HEK293 (cell line): ENCODE results near the gene ECSIT.

Source experiments
- CTCF ChIA-PET: fragments of 350-600 bp; formaldehyde crosslinking; extraction: SDS; loops from one replicate; lab custom pipeline; 2021; ENCODE audit warnings: antibody characterized with exemption; lab: Yijun Ruan, JAX
- POLR2A ChIA-PET: fragments of 300-600 bp; formaldehyde crosslinking; extraction: SDS; loops from one replicate; lab custom pipeline; 2020; ENCODE audit warnings: antibody characterized with exemption, inconsistent platforms; lab: Yijun Ruan, JAX
- H3K27ac ChIP-seq: fragments of 200-500 bp; sonication (Bioruptor generic); 2 replicates; pipeline ENCODE4 v1.5.1; 2014; ENCODE audit warnings: low read depth, low read length, control low read depth, inconsistent platforms; ENCODE audit errors: extremely low read depth
- H3K36me3 ChIP-seq, 2 experiments: fragments of 200-500 bp in 1 of 2; sonication (Bioruptor generic) in 1 of 2; 1 replicate in 1 of 2; 2 replicates in 1 of 2; pipeline ENCODE4 v1.5.1; 2014 to 2017; ENCODE audit warnings: inconsistent platforms in 2 of 2, low read length in 2 of 2; ENCODE audit not compliant: control insufficient read depth in 2 of 2, insufficient read depth in 1 of 2
- H3K4me1 ChIP-seq: fragments of 200-500 bp; sonication (Bioruptor generic); 2 replicates; pipeline ENCODE4 v1.5.1; 2014; ENCODE audit warnings: mild to moderate bottlenecking, low read length, inconsistent platforms; ENCODE audit not compliant: control insufficient read depth, insufficient read depth
- H3K4me3 ChIP-seq: 2 replicates; pipeline ENCODE4 v1.5.1; 2011; ENCODE audit warnings: low read depth, mild to moderate bottlenecking, control low read depth, low read length, moderate library complexity
- H3K9me3 ChIP-seq: fragments of 200-500 bp; sonication (Bioruptor generic); 2 replicates; pipeline ENCODE4 v1.5.1; 2014; ENCODE audit warnings: low read depth, low read length, inconsistent platforms; ENCODE audit not compliant: control insufficient read depth, insufficient read depth
- CTCF ChIP-seq: fragments of 450-650 bp; formaldehyde crosslinking; IDR thresholded peaks from 2 replicates; pipeline ENCODE4 v1.5.1; 2016; ENCODE audit warnings: missing biosample characterization, missing genetic modification characterization
- GFI1B ChIP-seq: fragments of 450-650 bp; formaldehyde crosslinking; IDR thresholded peaks from 2 replicates; pipeline ENCODE4 v1.5.1; 2016; ENCODE audit warnings: missing biosample characterization, missing genetic modification characterization
- SP2 ChIP-seq: fragments of 450-650 bp; formaldehyde crosslinking; IDR thresholded peaks from 2 replicates; pipeline ENCODE4 v1.5.1; 2016; ENCODE audit warnings: missing biosample characterization, missing genetic modification characterization
- ZBTB17 ChIP-seq: fragments of 450-650 bp; formaldehyde crosslinking; IDR thresholded peaks from 2 replicates; pipeline ENCODE4 v1.5.1; 2016; ENCODE audit warnings: missing biosample characterization, missing genetic modification characterization
- ZBTB21 ChIP-seq: fragments of 450-650 bp; formaldehyde crosslinking; IDR thresholded peaks from 2 replicates; pipeline ENCODE4 v1.5.1; 2017; ENCODE audit warnings: missing biosample characterization, missing genetic modification characterization
- ZFP69B ChIP-seq: fragments of 450-650 bp; formaldehyde crosslinking; IDR thresholded peaks from 2 replicates; pipeline ENCODE4 v1.5.1; 2016; ENCODE audit warnings: missing biosample characterization, missing genetic modification characterization
- ZNF138 ChIP-seq: fragments of 450-650 bp; formaldehyde crosslinking; IDR thresholded peaks from 2 replicates; pipeline ENCODE4 v1.5.1; 2016; ENCODE audit warnings: missing biosample characterization, missing genetic modification characterization, borderline replicate concordance
- ZNF18 ChIP-seq: fragments of 450-650 bp; formaldehyde crosslinking; IDR thresholded peaks from 2 replicates; pipeline ENCODE4 v1.5.1; 2016; ENCODE audit warnings: missing biosample characterization, missing genetic modification characterization
- ZNF274 ChIP-seq, 2 experiments: fragments of 200-500 bp in 1 of 2; fragments of 450-650 bp in 1 of 2; sonication (Bioruptor generic) in 1 of 2; formaldehyde crosslinking in 1 of 2; IDR thresholded peaks; 2 replicates each; pipeline versions ENCODE4 v1.5.1 to v1.6.1; 2014 to 2016; ENCODE audit warnings: borderline replicate concordance in 1 of 2, inconsistent platforms in 1 of 2, low read length in 1 of 2, missing biosample characterization in 1 of 2, missing genetic modification characterization in 1 of 2
- ZNF37A ChIP-seq: fragments of 450-650 bp; IDR thresholded peaks from 2 replicates; pipeline ENCODE4 v1.5.1; 2018; ENCODE audit warnings: missing biosample characterization, missing genetic modification characterization
- ZNF544 ChIP-seq: fragments of 450-650 bp; formaldehyde crosslinking; IDR thresholded peaks from 2 replicates; pipeline ENCODE4 v1.5.0; 2017; ENCODE audit warnings: missing biosample characterization, missing genetic modification characterization
- ZNF549 ChIP-seq: fragments of 450-650 bp; IDR thresholded peaks from 2 replicates; pipeline ENCODE4 v1.5.1; 2018; ENCODE audit warnings: missing biosample characterization, missing genetic modification characterization, mild to moderate bottlenecking, inconsistent platforms, moderate library complexity
- ZNF600 ChIP-seq: fragments of 450-650 bp; formaldehyde crosslinking; IDR thresholded peaks from 2 replicates; pipeline ENCODE4 v1.5.1; 2016; ENCODE audit warnings: missing biosample characterization, missing genetic modification characterization
- ZNF654 ChIP-seq: fragments of 450-650 bp; formaldehyde crosslinking; IDR thresholded peaks from 2 replicates; pipeline ENCODE4 v1.5.1; 2016; ENCODE audit warnings: low read depth, missing biosample characterization, missing genetic modification characterization
- ZNF660 ChIP-seq: fragments of 450-650 bp; IDR thresholded peaks from 2 replicates; pipeline ENCODE4 v1.5.1; 2018; ENCODE audit warnings: missing biosample characterization, mild to moderate bottlenecking, missing genetic modification characterization
- ZNF692 ChIP-seq: fragments of 450-650 bp; formaldehyde crosslinking; IDR thresholded peaks from 2 replicates; pipeline ENCODE4 v1.5.1; 2016; ENCODE audit warnings: missing biosample characterization, missing genetic modification characterization
- ZNF707 ChIP-seq: fragments of 450-650 bp; formaldehyde crosslinking; IDR thresholded peaks from 2 replicates; pipeline ENCODE4 v1.5.1; 2016; ENCODE audit warnings: missing biosample characterization, missing genetic modification characterization

The ECSIT gene

GRCh38 chr19:11555246-11555645 is 26.3 kb upstream of the ECSIT start:
- H3K9me3 ChIP-seq, result no peaks in the 10 kb centered on the region
- no peak overlapping the region for H3K27ac ChIP-seq
- no peaks in the 10 kb centered on the region for H3K4me1 ChIP-seq
- POLR2A ChIA-PET, result interaction anchor here (0.5 kb wide), 1 partner anchor 9 kb away, joined by 5 read pairs; no protein-coding TSS in a partner anchor
- CTCF ChIA-PET, result interaction anchor here (0.5 to 1.0 kb wide), 3 partner anchors 9 to 439 kb away, joined by 3 read pairs; no protein-coding TSS in a partner anchor
- H3K4me3 ChIP-seq, result no peak overlapping the region
- TF ChIP-seq ZNF660, result no peak
- TF ChIP-seq ZNF600, result no peak
- no peak for TF ChIP-seq ZNF37A
- TF ChIP-seq ZBTB21 (tag by site-specific recombination), result no peak
- no peak for TF ChIP-seq ZNF138 (tag by site-specific recombination)
- TF ChIP-seq ZNF707 (tag by site-specific recombination), result no peak
- no peak for TF ChIP-seq ZNF544
- TF ChIP-seq, all 188 proteins: peak for 0
- peaks cover 0 to 46% of the 10 kb centered on the region in 2 experiments; a peak in 2 of 3 replicates for H3K36me3 ChIP-seq

- Histone ChIP-seq H3K36me3 (peaks cover 0 to 46% of the 10 kb centered on the region in 2 experiments; a peak in 2 of 3 replicates), H3K4me3 (no peak overlapping the region)
- CTCF ChIA-PET, result interaction anchor here (0.6 kb wide), 1 partner anchor 43 kb away, joined by 3 read pairs; no protein-coding TSS in a partner anchor
- TF ChIP-seq ZNF549 (tag by site-specific recombination), result no peak
- TF ChIP-seq, all 188 proteins: peak for 0
- Histone ChIP-seq H3K27ac (no peak overlapping the region), H3K4me1 (no peaks in the 10 kb centered on the region), H3K9me3 (no peaks in the 10 kb centered on the region)
- POLR2A ChIA-PET, result no interaction called here
Measured at GRCh38 chr19:11554160-11554559, 25.2 kb upstream of the ECSIT start.

GRCh38 chr19:11552666-11553372 is 23.9 kb upstream of the ECSIT start:
- H3K4me3 ChIP-seq, result no peak overlapping the region
- H3K27ac ChIP-seq, result no peak overlapping the region
- CTCF ChIA-PET, result interaction anchor here (0.6 kb wide), 1 partner anchor 470 kb away, joined by 3 read pairs; no protein-coding TSS in a partner anchor
- H3K4me1 ChIP-seq, result no peaks in the 10 kb centered on the region
- TF ChIP-seq GFI1B (tag by site-specific recombination), result no peak
- TF ChIP-seq SP2 (tag by site-specific recombination), result peak; percentile 36
- POLR2A ChIA-PET, result interaction anchor here (1.3 kb wide), 1 partner anchor 17 kb away, joined by 5 read pairs; no protein-coding TSS in a partner anchor
- H3K9me3 ChIP-seq, result no peaks in the 10 kb centered on the region
- peaks cover 0 to 46% of the 10 kb centered on the region in 2 experiments; a peak in 2 of 3 replicates for H3K36me3 ChIP-seq

- POLR2A ChIA-PET, result interaction anchor here (1.3 to 1.4 kb wide), 2 partner anchors 16 to 22 kb away, joined by 3 to 5 read pairs; partner anchors contain the start of gene ECSIT
- CTCF ChIA-PET, result interaction anchor here (0.6 to 1.5 kb wide), 4 partner anchors 9 to 926 kb away, joined by 3 to 5 read pairs (median 3); no protein-coding TSS in a partner anchor
- Histone ChIP-seq H3K4me3 (no peak overlapping the region), H3K4me1 (no peaks in the 10 kb centered on the region), H3K27ac (no peak overlapping the region), H3K36me3 (peaks cover 0 to 43% of the 10 kb centered on the region in 2 experiments; a peak in 2 of 3 replicates), H3K9me3 (no peaks in the 10 kb centered on the region)
- 0 out of 2 replicates have a peak, but pooled peaks have one; percentile 21 for TF ChIP-seq ZBTB17 (tag by site-specific recombination)
- peak; percentile 97 for TF ChIP-seq ZFP69B (tag by site-specific recombination)
- peak; percentile 62 for TF ChIP-seq CTCF
- peak; percentile 38 for TF ChIP-seq ZNF654 (tag by site-specific recombination)
- TF ChIP-seq ZNF692 (tag by site-specific recombination), result peak; percentile 96
- TF ChIP-seq ZNF274 (IDR thresholded peaks at IDR 0.05; ENCODE audit: low read length), result no peak
- no peak for TF ChIP-seq ZNF274 (tag by site-specific recombination; IDR thresholded peaks at IDR 0.05; ENCODE audit: borderline replicate concordance)
- no peak for TF ChIP-seq ZNF18 (tag by site-specific recombination)
Measured at GRCh38 chr19:11551603-11552235, 22.8 kb upstream of the ECSIT start.
